Cardiac muscle cell (in vitro differentiated cells and primary cell): ENCODE measurements around the gene FLNB. TPM values are rescaled to one million over a fixed set of nuclear protein-coding genes. Genes with fewer than 3 reads are reported as not detected.

Experiments
- DNase-seq, 2 donors: peaks; one replicate each; pipeline versions ENCODE4 v3.0.0 to v3.0.0-alpha.2; 2010 to 2017; ENCODE audit warnings: low read depth in 1 of 2, low spot score in 1 of 2
- H3K27ac ChIP-seq: fragments of 200-600 bp; sonication (generic); 2 replicates; pipeline ENCODE4 v1.5.1; 2016
- H3K27me3 ChIP-seq: fragments of 200-600 bp; sonication (generic); 2 replicates; pipeline ENCODE4 v1.6.0; 2016; ENCODE audit warnings: control low read depth
- H3K36me3 ChIP-seq: fragments of 200-600 bp; sonication (generic); 2 replicates; pipeline ENCODE4 v1.5.1; 2016; ENCODE audit warnings: control low read depth
- H3K4me1 ChIP-seq: fragments of 200-600 bp; sonication (generic); 2 replicates; pipeline ENCODE4 v1.8.1; 2017; ENCODE audit warnings: low read depth, mild to moderate bottlenecking, mixed run types
- H3K4me3 ChIP-seq: fragments of 200-600 bp; sonication (generic); 2 replicates; pipeline ENCODE4 v1.5.1; 2016; ENCODE audit warnings: mild to moderate bottlenecking
- H3K9me3 ChIP-seq: fragments of 200-600 bp; sonication (generic); 2 replicates; pipeline ENCODE4 v1.5.1; 2017; ENCODE audit warnings: low read depth, mild to moderate bottlenecking, control low read depth
- CTCF ChIP-seq: IDR thresholded peaks from 2 replicates; pipeline ENCODE4 v1.5.1; 2012; ENCODE audit warnings: low read depth, mild to moderate bottlenecking, low read length
- polyA plus RNA-seq: library from polyadenylated mRNA; unstranded; fragments of >200 nt; fragmentation: Nextera tagmentation; extraction: Ambion mirVana; gene quantifications from 2 replicates; pipeline ENCODE4 v1.2.1, GENCODE V29; 2016
- total RNA-seq: library from RNA; depleted of rRNA; stranded (reverse); fragments of >200 nt; gene quantifications from 2 replicates; pipeline ENCODE4 v1.2.3, GENCODE V29; 2016

Gene FLNB
- total and polyA plus RNA-seq, 2 experiments from 2014 or later: 12.1 to 28.7 TPM

- Histone ChIP-seq H3K9me3 (no peaks in the 10 kb centered on the region), H3K27me3 (no peaks in the 10 kb centered on the region), H3K4me3 (no peak overlapping the region), H3K36me3 (no peaks in the 10 kb centered on the region), H3K4me1 (no peaks in the 10 kb centered on the region), H3K27ac (no peak overlapping the region)
- no peak for TF ChIP-seq CTCF
- no peak for DNase-seq
These were observed 76.7 kb downstream of the FLNB start for GRCh38 chr3:58084788-58085543.

- TF ChIP-seq CTCF: no peak
- H3K27me3 ChIP-seq: no peaks in the 10 kb centered on the region
- no peak for DNase-seq
These were observed 77.4 kb downstream of the FLNB start for GRCh38 chr3:58085616-58086015.

GRCh38 chr3:58088501-58088900, 80.3 kb downstream of the FLNB start:
- H3K36me3 ChIP-seq: no peaks in the 10 kb centered on the region
- H3K4me1 ChIP-seq: no peaks in the 10 kb centered on the region
- no peak overlapping the region for H3K27ac ChIP-seq
- H3K27me3 ChIP-seq: no peaks in the 10 kb centered on the region
- no peak for TF ChIP-seq CTCF
- no peak for DNase-seq
- H3K9me3 ChIP-seq: no peaks in the 10 kb centered on the region
- no peak overlapping the region for H3K4me3 ChIP-seq

More at GRCh38 chr3:58085616-58086015, 77.4 kb downstream of the FLNB start:
- no peak overlapping the region for H3K4me3 ChIP-seq
- no peaks in the 10 kb centered on the region for H3K4me1 ChIP-seq
- H3K27ac ChIP-seq: no peak overlapping the region
- H3K36me3 ChIP-seq: no peaks in the 10 kb centered on the region
- no peaks in the 10 kb centered on the region for H3K9me3 ChIP-seq

- DNase-seq: no peak
These were observed 82.1 kb downstream of the FLNB start for GRCh38 chr3:58090351-58090750.

GRCh38 chr3:58092521-58092920, 84.3 kb downstream of the FLNB start:
- Histone ChIP-seq H3K36me3 (no peaks in the 10 kb centered on the region), H3K9me3 (no peaks in the 10 kb centered on the region), H3K4me3 (no peak overlapping the region), H3K27me3 (no peaks in the 10 kb centered on the region), H3K27ac (no peak overlapping the region), H3K4me1 (no peaks in the 10 kb centered on the region)
- DNase-seq: peak in 1 of 2 donors; percentile 37
- TF ChIP-seq CTCF: no peak

More at GRCh38 chr3:58090351-58090750, 82.1 kb downstream of the FLNB start:
- TF ChIP-seq CTCF: no peak
- H3K4me1 ChIP-seq: no peaks in the 10 kb centered on the region
- H3K9me3 ChIP-seq: no peaks in the 10 kb centered on the region
- no peaks in the 10 kb centered on the region for H3K36me3 ChIP-seq
- H3K27ac ChIP-seq: no peak overlapping the region
- no peaks in the 10 kb centered on the region for H3K27me3 ChIP-seq
- H3K4me3 ChIP-seq: no peak overlapping the region
